Fibroblast of lung (primary cell): ENCODE results near the gene TMEM131L.

ENCODE experiments used
- EZH2 ChIP-seq: IDR thresholded peaks from 2 replicates; pipeline ENCODE4 v1.5.1; 2012; ENCODE audit warnings: low read length, control low read depth, mild to moderate bottlenecking; ENCODE audit errors: missing control alignments
- TF ChIP-seq, protein P1 (sequence below), 2 donors: IDR thresholded peaks in 1 of 2; conservative IDR thresholded peaks in 1 of 2; 1 replicate in 1 of 2; 2 replicates in 1 of 2; pipeline ENCODE4 v1.5.1; 2011 to 2012; ENCODE audit warnings: low read length in 2 of 2, control low read depth in 1 of 2, inconsistent platforms in 1 of 2, low read depth in 1 of 2, mild to moderate bottlenecking in 1 of 2

DNA sequence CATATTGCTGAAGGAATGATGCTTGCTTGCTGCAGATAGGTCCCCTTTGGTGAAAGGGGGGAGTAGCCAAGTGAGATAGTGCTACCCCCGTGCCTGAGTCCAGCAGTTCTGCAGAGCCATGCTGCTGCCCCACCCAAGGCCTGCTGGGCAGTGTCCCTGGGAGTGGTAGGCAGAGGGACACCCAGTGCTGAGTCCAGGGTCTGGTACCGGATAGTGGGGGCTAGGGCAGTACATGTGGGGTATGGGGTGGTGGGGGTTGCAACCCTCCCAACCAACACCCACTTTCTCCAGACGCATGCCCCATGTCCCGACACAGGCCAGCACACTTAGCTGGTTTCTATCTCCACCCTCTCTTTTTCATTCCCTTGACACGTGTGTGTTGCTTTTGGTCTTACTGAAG, 155.9 kb downstream of the TMEM131L start:
- TF ChIP-seq, protein P1, sequence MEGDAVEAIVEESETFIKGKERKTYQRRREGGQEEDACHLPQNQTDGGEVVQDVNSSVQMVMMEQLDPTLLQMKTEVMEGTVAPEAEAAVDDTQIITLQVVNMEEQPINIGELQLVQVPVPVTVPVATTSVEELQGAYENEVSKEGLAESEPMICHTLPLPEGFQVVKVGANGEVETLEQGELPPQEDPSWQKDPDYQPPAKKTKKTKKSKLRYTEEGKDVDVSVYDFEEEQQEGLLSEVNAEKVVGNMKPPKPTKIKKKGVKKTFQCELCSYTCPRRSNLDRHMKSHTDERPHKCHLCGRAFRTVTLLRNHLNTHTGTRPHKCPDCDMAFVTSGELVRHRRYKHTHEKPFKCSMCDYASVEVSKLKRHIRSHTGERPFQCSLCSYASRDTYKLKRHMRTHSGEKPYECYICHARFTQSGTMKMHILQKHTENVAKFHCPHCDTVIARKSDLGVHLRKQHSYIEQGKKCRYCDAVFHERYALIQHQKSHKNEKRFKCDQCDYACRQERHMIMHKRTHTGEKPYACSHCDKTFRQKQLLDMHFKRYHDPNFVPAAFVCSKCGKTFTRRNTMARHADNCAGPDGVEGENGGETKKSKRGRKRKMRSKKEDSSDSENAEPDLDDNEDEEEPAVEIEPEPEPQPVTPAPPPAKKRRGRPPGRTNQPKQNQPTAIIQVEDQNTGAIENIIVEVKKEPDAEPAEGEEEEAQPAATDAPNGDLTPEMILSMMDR (conservative IDR thresholded peaks at IDR 0.05 in 1 of 2, IDR thresholded peaks at IDR 0.05 in 1 of 2; ENCODE audit: low read depth in 1 of 2, low read length in 2 of 2) = no peak
- no peak for TF ChIP-seq EZH2
